Neural progenitor cell (in vitro differentiated cells): ENCODE measurements around the gene RYR3.

Source experiments
- EZH2 ChIP-seq: fragments of 200-600 bp; sonication (generic); IDR thresholded peaks from 2 replicates; pipeline ENCODE4 v1.6.1; 2017; ENCODE audit warnings: antibody characterized with exemption, mild to moderate bottlenecking, moderate library complexity
- TF ChIP-seq, protein P1 (sequence below): fragments of 200-600 bp; sonication (generic); IDR thresholded peaks from 2 replicates; pipeline ENCODE4 v1.5.1; 2017; ENCODE audit warnings: antibody characterized with exemption, mild to moderate bottlenecking

DNA sequence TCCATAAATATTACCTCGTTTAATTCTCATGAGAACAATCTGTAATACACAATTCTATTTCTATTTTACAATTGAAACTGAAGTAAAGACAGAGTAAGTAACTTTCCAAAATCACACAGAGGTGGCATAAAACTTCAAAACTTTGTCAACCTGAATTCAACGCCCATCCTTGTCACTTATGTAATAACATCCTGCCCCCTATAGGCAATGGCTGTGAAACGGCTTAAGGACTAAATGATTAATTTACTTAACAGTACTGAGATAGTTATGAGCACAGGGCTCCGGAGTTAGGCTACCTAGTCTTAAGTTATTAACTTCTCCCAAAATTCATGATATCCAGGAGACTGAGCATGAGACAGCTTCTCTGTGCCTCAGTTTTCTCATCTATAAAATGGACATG lies 364.5 kb downstream of the RYR3 start:
- TF ChIP-seq, protein P1, sequence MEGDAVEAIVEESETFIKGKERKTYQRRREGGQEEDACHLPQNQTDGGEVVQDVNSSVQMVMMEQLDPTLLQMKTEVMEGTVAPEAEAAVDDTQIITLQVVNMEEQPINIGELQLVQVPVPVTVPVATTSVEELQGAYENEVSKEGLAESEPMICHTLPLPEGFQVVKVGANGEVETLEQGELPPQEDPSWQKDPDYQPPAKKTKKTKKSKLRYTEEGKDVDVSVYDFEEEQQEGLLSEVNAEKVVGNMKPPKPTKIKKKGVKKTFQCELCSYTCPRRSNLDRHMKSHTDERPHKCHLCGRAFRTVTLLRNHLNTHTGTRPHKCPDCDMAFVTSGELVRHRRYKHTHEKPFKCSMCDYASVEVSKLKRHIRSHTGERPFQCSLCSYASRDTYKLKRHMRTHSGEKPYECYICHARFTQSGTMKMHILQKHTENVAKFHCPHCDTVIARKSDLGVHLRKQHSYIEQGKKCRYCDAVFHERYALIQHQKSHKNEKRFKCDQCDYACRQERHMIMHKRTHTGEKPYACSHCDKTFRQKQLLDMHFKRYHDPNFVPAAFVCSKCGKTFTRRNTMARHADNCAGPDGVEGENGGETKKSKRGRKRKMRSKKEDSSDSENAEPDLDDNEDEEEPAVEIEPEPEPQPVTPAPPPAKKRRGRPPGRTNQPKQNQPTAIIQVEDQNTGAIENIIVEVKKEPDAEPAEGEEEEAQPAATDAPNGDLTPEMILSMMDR = peak; percentile 80
- TF ChIP-seq EZH2 = no peak
